K562 (cell line): Measurements from ENCODE around the gene TJAP1. TPM values are rescaled to one million over a fixed set of nuclear protein-coding genes. Genes with fewer than 3 reads are reported as not detected.

ENCODE experiments used
- BHLHE40 ChIP-seq: IDR thresholded peaks from 2 replicates; pipeline ENCODE4 v1.6.1; 2011; ENCODE audit warnings: low read length, improper control_type of control experiment
- FOXA1 ChIP-seq: fragments of 450-650 bp; IDR thresholded peaks from 2 replicates; pipeline ENCODE4 v1.6.1; 2016; ENCODE audit warnings: mild to moderate bottlenecking, borderline replicate concordance
- IFI16 ChIP-seq: fragments of 250-450 bp; sonication (Bioruptor Pico); IDR thresholded peaks from 2 replicates; pipeline ENCODE4 v2.1.2; 2022; ENCODE audit warnings: mild to moderate bottlenecking, inconsistent platforms
- MLLT1 ChIP-seq, 2 experiments: fragments of 450-650 bp; IDR thresholded peaks; 2 replicates each; pipeline ENCODE4 v1.6.1; 2016
- NFYB ChIP-seq: IDR thresholded peaks from 2 replicates; pipeline ENCODE4 v1.6.1; 2011; ENCODE audit warnings: mild to moderate bottlenecking, moderate library complexity; ENCODE audit not compliant: insufficient read length; ENCODE audit errors: extremely low read depth
- PHF8 ChIP-seq: fragments of 200-600 bp; sonication (generic); IDR thresholded peaks from 2 replicates; pipeline ENCODE4 v1.6.1; 2012; ENCODE audit warnings: mixed run types, mild to moderate bottlenecking, inconsistent platforms, low read length, moderate library complexity, borderline replicate concordance
- RAD21 ChIP-seq, 2 experiments: fragments of 250-450 bp in 1 of 2; fragments of 450-650 bp in 1 of 2; sonication (Bioruptor Pico) in 1 of 2; formaldehyde crosslinking in 1 of 2; IDR thresholded peaks in 1 of 2; conservative IDR thresholded peaks in 1 of 2; 2 replicates each; pipeline versions ENCODE4 v1.4.0 to v1.8.0; 2020 to 2022; ENCODE audit warnings: mild to moderate bottlenecking in 2 of 2, moderate library complexity in 1 of 2
- SAFB ChIP-seq: fragments of 200-400 bp; formaldehyde crosslinking; IDR thresholded peaks from 2 replicates; pipeline ENCODE4 v1.6.1; 2017; ENCODE audit warnings: low read depth, low read length, borderline replicate concordance
- SRSF1 ChIP-seq: fragments of 200-400 bp; formaldehyde crosslinking; IDR thresholded peaks from 2 replicates; pipeline ENCODE4 v1.6.1; 2017; ENCODE audit warnings: mild to moderate bottlenecking, low read depth, low read length, moderate library complexity
- YY1 ChIP-seq, 3 experiments: IDR thresholded peaks; 2 replicates each; pipeline ENCODE4 v1.6.1; 2011; ENCODE audit warnings: low read length in 2 of 3, mild to moderate bottlenecking in 2 of 3, moderate library complexity in 2 of 3, borderline replicate concordance in 1 of 3, control low read depth in 1 of 3, low read depth in 1 of 3; ENCODE audit not compliant: insufficient read depth in 3 of 3, insufficient replicate concordance in 2 of 3, control insufficient read depth in 1 of 3, insufficient read length in 1 of 3; ENCODE audit errors: extremely low read depth in 1 of 3
- ZNF146 ChIP-seq: IDR thresholded peaks from one replicate; pipeline ENCODE4 v1.6.1; 2018; ENCODE audit warnings: missing compliant biosample characterization; ENCODE audit not compliant: unreplicated experiment
- polyA plus RNA-seq, 8 experiments: library from polyadenylated mRNA; depleted of rRNA in 4 of 8; stranded (reverse) in 5 of 8; unstranded in 3 of 8; fragments of >200 nt; fragmentation: Nextera tagmentation in 2 of 8; fragmentation: Illumina TruSeq in 1 of 8; extraction: Ambion mirVana in 2 of 8; extraction: Trizol in 1 of 8; gene quantifications; 2 replicates each; pipeline versions ENCODE4 v1.2.1 to v1.2.3, GENCODE V29; 2011 to 2014; ENCODE audit warnings: inconsistent platforms in 1 of 8, missing spikeins in 1 of 8
- total RNA-seq, 7 experiments: library from RNA; depleted of rRNA in 6 of 7; stranded (reverse); fragments of >200 nt in 6 of 7; fragmentation: Illumina TruSeq in 2 of 7; extraction: Trizol in 2 of 7; gene quantifications; 2 replicates each; pipeline versions ENCODE4 v1.2.1 to v1.2.3, GENCODE V29; 2011 to 2021; ENCODE audit warnings: low replicate concordance in 1 of 7

TJAP1 gene
- total and polyA plus RNA-seq, 9 of the 15 experiments (the other 6 are each of a cell fraction or from before 2014, with no cell fraction given): 0.06 to 35.8 (median 16.2) TPM

DNA sequence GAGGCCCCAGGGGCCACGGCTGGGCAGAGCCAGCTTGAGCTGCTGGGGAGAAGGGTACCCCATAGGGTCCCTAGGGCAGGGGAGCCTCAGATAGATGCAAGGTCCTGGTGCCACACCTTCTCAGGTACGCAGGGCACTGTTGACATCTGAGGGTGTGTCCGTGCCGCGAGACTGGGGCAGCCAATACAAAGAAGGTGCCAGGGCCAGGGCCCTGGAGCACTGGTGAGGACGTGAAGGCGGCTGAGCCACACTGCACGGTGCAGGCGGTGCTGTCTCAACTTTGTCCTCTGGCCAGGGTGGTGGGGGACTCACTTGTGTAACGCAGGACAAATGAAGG, 33.4 kb downstream of the TJAP1 start (continued):
- TF ChIP-seq RAD21 (CRISPR knock-in tag; conservative IDR thresholded peaks at IDR 0.05 in 1 of 2, IDR thresholded peaks at IDR 0.05 in 1 of 2): no peak
- no peak for TF ChIP-seq IFI16 (CRISPR knock-in tag)
- TF ChIP-seq PHF8: no peak
- TF ChIP-seq ZNF146: no peak
- no peak for TF ChIP-seq MLLT1 (IDR thresholded peaks at IDR 0.05)
- no peak for TF ChIP-seq FOXA1
- TF ChIP-seq NFYB: no peak
- no peak for TF ChIP-seq BHLHE40
- peak in 1 of 3 experiments; percentile 15 for TF ChIP-seq YY1 (IDR thresholded peaks at IDR 0.05; ENCODE audit: borderline replicate concordance in 1 of 3, control insufficient read depth in 1 of 3, extremely low read depth in 1 of 3, insufficient read depth in 3 of 3, insufficient read length in 1 of 3, insufficient replicate concordance in 2 of 3, low read depth in 1 of 3, low read length in 2 of 3)
- TF ChIP-seq SAFB: no peak
- no peak for TF ChIP-seq SRSF1
